Upper lobe of left lung (tissue), 6 donors: Measurements from ENCODE around the gene LECT2. TPM values are rescaled to one million over a fixed set of nuclear protein-coding genes. Genes with fewer than 3 reads are reported as not detected.

Experiments
- ATAC-seq, 2 donors: fragments of 200-7000 bp; cut with Tn5 transposase; one replicate each; pipeline ENCODE4 v1.9.1; 2022; ENCODE audit warnings: mild to moderate bottlenecking in 2 of 2, moderate library complexity in 2 of 2; ENCODE audit not compliant: low FRiP score in 2 of 2
- DNase-seq, 2 donors: peaks; one replicate each; pipeline ENCODE4 v3.0.0-alpha.2; 2019 to 2020
- H3K27ac ChIP-seq, 4 donors: fragments of 200-600 bp; sonication (generic); one replicate each; pipeline ENCODE4 v1.5.1; 2016 to 2019
- H3K27me3 ChIP-seq, 4 donors: fragments of 200-600 bp; sonication (generic); one replicate each; pipeline ENCODE4 v1.5.1; 2017 to 2019
- H3K36me3 ChIP-seq, 4 donors: fragments of 200-600 bp; sonication (generic); one replicate each; pipeline ENCODE4 v1.5.1; 2016 to 2019
- H3K4me1 ChIP-seq, 4 donors: fragments of 200-600 bp; sonication (generic); one replicate each; pipeline ENCODE4 v1.5.1; 2018 to 2019
- H3K4me3 ChIP-seq, 4 donors: fragments of 200-600 bp; sonication (generic); one replicate each; pipeline ENCODE4 v1.5.1; 2017 to 2019; ENCODE audit warnings: mild to moderate bottlenecking in 2 of 4, moderate library complexity in 1 of 4
- H3K9me3 ChIP-seq, 4 donors: fragments of 200-600 bp; sonication (generic); one replicate each; pipeline ENCODE4 v1.5.1; 2018 to 2019
- CTCF ChIP-seq, 6 experiments: fragments of 450-650 bp in 4 of 6; fragments of 200-600 bp in 2 of 6; sonication (generic) in 2 of 6; IDR thresholded peaks; one replicate each; pipeline ENCODE4 v1.5.1; 2016 to 2019; ENCODE audit warnings: antibody characterized with exemption in 6 of 6
- EP300 ChIP-seq, 4 donors: sonication (generic); formaldehyde crosslinking; IDR thresholded peaks; one replicate each; pipeline ENCODE4 v1.5.1; 2017; ENCODE audit warnings: antibody characterized with exemption in 4 of 4, control low read depth in 2 of 4
- POLR2A ChIP-seq, 4 donors: fragments of 450-650 bp; IDR thresholded peaks; one replicate each; pipeline ENCODE4 v1.5.1; 2016 to 2017; ENCODE audit warnings: antibody characterized with exemption in 4 of 4, mild to moderate bottlenecking in 2 of 4
- POLR2AphosphoS5 ChIP-seq, 2 donors: sonication (generic); formaldehyde crosslinking; IDR thresholded peaks; one replicate each; pipeline ENCODE4 v1.5.1; 2017; ENCODE audit warnings: antibody characterized with exemption in 2 of 2
- WGBS, 2 donors: methylation state at CpG; one replicate each; pipeline ENCODE4 v1.1.5; 2017 to 2018; 5-methylcytosine and 5-hydroxymethylcytosine counted together
- total RNA-seq, 6 donors: library from RNA; depleted of rRNA in 4 of 6; stranded (reverse); fragments of >200 nt in 4 of 6; gene quantifications; one replicate each; pipeline versions ENCODE4 v1.1.0 to v1.2.1, GENCODE V29; 2016 to 2021
- donor health status: DM: no; HTN: no; CAD: no; lungs with moderate emphysema.
- donor health status: DM: no; HTN: yes; CAD: no; lungs with severe emphysema.

LECT2 gene
- total RNA-seq, 6 donors from 2014 or later: not detected

- TF ChIP-seq POLR2AphosphoS5 (IDR thresholded peaks at IDR 0.05): peak in 1 of 2 donors; percentile 39
- TF ChIP-seq CTCF (IDR thresholded peaks at IDR 0.05): peak; percentile 60 to 89 (median 84)
- TF ChIP-seq EP300 (IDR thresholded peaks at IDR 0.05): peak in 3 of 4 donors; percentile 9 to 50 (median 22)
- TF ChIP-seq POLR2A (IDR thresholded peaks at IDR 0.05): no peak
- Histone ChIP-seq H3K4me1 (peaks cover 0 to 6% (median 2%) of the 10 kb centered on the region in 4 donors), H3K27ac (no peak overlapping the region), H3K9me3 (no peaks in the 10 kb centered on the region), H3K4me3 (no peak overlapping the region), H3K27me3 (no peaks in the 10 kb centered on the region), H3K36me3 (no peaks in the 10 kb centered on the region)
- DNase-seq (peak; percentile 86 to 96), ATAC-seq (peak; percentile 93 to 94)
- 20 to 25% methylated on average over 10 of the region's 17 CpGs for WGBS, 2 donors
These were observed 22.7 kb upstream of the LECT2 start for GRCh38 chr5:135977375-135977928.

- H3K9me3 ChIP-seq: no peaks in the 10 kb centered on the region
- peaks cover 0 to 6% (median 2%) of the 10 kb centered on the region in 4 donors for H3K4me1 ChIP-seq
- H3K4me3 ChIP-seq: no peak overlapping the region
- TF ChIP-seq CTCF (IDR thresholded peaks at IDR 0.05) (no peak), POLR2AphosphoS5 (IDR thresholded peaks at IDR 0.05) (no peak), EP300 (IDR thresholded peaks at IDR 0.05) (no peak), POLR2A (IDR thresholded peaks at IDR 0.05) (no peak)
- no peak for DNase-seq
- H3K27ac ChIP-seq: no peak overlapping the region
- no peaks in the 10 kb centered on the region for H3K27me3 ChIP-seq
- no peak for ATAC-seq
- 78 to 88% methylated on average over 7 of the region's 7 CpGs for WGBS, 2 donors
- no peaks in the 10 kb centered on the region for H3K36me3 ChIP-seq
These were observed 21.4 kb upstream of the LECT2 start for GRCh38 chr5:135976216-135976615.

- Histone ChIP-seq H3K4me3 (no peak overlapping the region), H3K36me3 (no peaks in the 10 kb centered on the region), H3K27ac (no peak overlapping the region), H3K27me3 (no peaks in the 10 kb centered on the region), H3K9me3 (no peaks in the 10 kb centered on the region), H3K4me1 (peaks cover 0 to 6% (median 2%) of the 10 kb centered on the region in 4 donors)
- DNase-seq: no peak
- 87 to 92% methylated on average over 4 of the region's 4 CpGs for WGBS, 2 donors
- no peak for ATAC-seq
- no peak for TF ChIP-seq CTCF (IDR thresholded peaks at IDR 0.05)
- TF ChIP-seq POLR2AphosphoS5 (IDR thresholded peaks at IDR 0.05): no peak
- TF ChIP-seq EP300 (IDR thresholded peaks at IDR 0.05): no peak
- TF ChIP-seq POLR2A (IDR thresholded peaks at IDR 0.05): no peak
These were observed 20.3 kb upstream of the LECT2 start for GRCh38 chr5:135975122-135975521.

- ATAC-seq (no peak), DNase-seq (no peak)
- Histone ChIP-seq H3K4me1 (peaks cover 0 to 6% (median 1%) of the 10 kb centered on the region in 4 donors), H3K27ac (no peak overlapping the region), H3K4me3 (no peak overlapping the region), H3K9me3 (no peaks in the 10 kb centered on the region), H3K27me3 (no peaks in the 10 kb centered on the region), H3K36me3 (no peaks in the 10 kb centered on the region)
- TF ChIP-seq POLR2A (IDR thresholded peaks at IDR 0.05) (no peak), CTCF (IDR thresholded peaks at IDR 0.05) (no peak), POLR2AphosphoS5 (IDR thresholded peaks at IDR 0.05) (no peak), EP300 (IDR thresholded peaks at IDR 0.05) (no peak)
These were observed 19.3 kb upstream of the LECT2 start for GRCh38 chr5:135974021-135974600.
